Esophagus mucosa (tissue), 1 donor: ENCODE measurements around the gene CDC5L. TPM values are rescaled to one million over a fixed set of nuclear protein-coding genes. Genes with fewer than 3 reads are reported as not detected.

Experiments used
- ATAC-seq: fragments of 200-7000 bp; cut with Tn5 transposase; one replicate; pipeline ENCODE4 v1.9.1; 2020
- total RNA-seq: library from RNA; stranded (reverse); gene quantifications from one replicate; pipeline ENCODE4 v1.2.4, GENCODE V29; 2023
- donor health status: DM: yes; HTN: yes; CAD: no.

Gene CDC5L
- total RNA-seq, 1 donor from 2014 or later = 9.9 TPM

DNA sequence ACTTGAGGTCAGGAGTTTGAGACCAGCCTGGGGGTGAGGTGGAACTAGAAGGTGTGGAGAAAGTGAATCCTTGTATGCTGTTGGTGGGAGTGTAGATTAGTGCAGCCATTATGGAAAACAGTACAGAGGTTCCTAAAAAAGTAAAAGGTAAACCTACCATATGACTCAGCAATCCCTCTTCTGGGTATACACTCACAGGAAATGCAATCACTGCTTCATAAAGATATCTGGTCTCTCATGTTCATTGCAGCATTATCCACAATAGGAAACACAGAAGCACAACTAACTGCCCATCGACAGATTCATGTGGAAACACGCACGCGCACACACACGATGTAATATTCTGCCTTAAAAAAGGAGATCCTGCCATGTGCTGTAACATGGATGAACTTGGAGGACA is 66.7 kb downstream of the CDC5L start:
- no peak for ATAC-seq

DNA sequence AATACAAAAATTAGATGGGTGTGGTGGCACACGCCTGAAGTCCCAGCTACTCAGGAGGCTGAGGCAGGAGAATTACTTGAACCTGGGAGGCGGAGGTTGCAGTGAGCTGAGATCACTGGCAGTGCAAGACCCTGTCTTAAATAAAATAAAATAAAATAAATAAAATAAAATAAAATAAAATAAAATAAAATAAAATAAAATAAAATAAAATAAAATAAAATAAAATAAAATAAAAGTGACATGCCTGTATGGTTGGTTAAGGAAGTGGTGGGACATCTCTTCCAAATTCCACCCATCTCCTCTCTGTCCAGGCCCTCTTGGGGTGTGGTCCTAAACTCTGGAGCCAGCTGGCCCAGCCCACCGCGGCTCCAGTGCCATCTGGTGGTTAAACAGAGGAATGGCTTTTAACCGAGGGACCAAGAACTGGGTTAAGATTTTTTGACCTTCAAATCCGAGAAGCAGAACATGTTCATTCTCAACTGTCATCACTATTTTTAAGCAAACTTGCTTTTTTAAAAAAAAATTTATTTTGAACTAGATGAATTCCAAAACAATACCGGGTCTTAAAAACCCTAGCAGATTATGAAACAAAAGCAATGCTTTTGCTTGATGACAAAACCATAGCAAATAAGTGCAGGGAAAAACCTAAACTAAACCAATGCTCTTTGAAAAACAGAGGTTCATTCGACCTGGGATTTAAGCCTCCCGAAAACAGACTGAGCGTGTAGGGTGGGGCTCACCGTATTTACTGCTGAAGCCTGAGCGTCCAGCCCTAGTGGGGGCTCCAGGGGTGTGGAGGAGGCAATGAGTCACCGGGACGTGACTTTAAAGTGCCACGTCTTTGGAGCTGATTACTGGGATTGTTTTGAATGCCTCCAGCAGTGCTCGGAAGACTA is 68.8 kb downstream of the CDC5L start:
- peak; percentile 70 for ATAC-seq

DNA sequence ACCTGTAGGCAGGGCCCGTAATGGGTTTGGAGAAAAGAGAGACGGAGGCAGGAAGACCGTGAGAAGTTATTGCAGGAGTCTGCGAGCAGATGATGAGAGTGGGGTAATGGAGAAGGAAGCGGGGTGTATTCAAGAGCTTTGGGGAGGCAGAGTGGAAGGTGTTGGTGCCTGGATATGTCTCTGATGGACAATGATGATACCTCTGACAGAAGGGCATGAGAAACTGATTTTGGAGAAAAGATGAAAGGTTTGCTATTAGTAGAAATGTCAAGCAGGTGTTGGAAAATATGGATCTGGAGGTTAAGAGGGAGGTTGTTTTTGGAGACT is 69.4 kb downstream of the CDC5L start:
- no peak for ATAC-seq

DNA sequence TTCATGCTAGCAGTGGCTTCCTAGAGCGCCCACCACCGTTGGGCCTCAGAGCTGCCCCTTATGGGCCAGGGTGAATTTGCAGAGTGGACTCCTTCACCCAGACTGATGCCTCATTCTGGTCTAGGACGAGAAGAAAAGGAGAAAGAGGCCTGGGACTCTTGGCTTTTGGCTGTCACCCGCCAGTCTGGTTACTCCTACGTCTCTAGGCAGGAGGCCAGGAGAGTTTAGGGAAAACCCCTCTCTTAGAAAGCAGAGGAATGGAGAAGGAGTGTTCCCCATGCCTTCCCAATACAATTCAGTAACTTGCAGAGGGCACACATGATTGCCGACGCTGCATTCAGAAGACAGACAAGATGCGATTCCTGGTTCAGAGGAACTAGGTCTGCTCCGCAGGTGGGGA is 70.1 kb downstream of the CDC5L start:
- peak; percentile 39 for ATAC-seq

DNA sequence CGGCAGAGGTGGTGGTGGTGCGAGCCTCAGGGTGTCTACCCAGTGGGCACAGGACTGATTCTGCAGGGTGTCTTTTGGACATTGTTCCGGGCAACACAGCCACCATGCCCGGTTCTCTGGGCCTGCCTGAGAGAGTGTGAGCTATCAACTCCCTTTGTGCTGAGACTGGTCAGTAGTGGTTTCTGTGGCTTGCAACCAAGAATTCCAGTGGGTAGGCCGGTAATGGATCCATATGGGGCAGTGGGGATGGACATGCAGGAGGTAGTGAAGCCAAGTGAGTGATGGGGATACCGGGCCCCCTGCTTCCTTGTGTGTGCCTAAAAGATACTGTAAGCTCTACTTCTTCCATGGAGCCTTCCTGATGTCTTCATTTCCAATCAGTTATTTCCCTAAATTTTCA is 71.0 kb downstream of the CDC5L start:
- ATAC-seq = no peak

DNA sequence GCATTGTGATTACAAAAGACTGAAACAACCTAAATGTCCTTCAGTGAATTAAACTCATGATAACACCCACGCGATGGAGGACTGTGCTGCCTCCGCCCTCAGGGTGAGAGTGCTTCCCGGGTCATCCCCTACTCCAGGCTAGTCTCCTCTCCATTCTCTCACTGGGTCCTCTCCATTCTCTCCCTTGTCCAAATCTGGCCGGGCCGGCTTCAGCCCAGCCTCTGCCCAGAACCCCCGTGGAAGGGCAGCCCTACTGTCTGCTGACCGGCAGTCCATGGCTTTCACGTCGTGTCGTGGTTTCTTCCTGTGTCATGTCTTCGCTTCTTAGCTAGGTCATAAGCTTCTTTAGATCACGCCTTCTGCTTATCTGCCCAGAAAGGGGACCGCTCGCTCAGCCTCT is 74.8 kb downstream of the CDC5L start:
- ATAC-seq = no peak

DNA sequence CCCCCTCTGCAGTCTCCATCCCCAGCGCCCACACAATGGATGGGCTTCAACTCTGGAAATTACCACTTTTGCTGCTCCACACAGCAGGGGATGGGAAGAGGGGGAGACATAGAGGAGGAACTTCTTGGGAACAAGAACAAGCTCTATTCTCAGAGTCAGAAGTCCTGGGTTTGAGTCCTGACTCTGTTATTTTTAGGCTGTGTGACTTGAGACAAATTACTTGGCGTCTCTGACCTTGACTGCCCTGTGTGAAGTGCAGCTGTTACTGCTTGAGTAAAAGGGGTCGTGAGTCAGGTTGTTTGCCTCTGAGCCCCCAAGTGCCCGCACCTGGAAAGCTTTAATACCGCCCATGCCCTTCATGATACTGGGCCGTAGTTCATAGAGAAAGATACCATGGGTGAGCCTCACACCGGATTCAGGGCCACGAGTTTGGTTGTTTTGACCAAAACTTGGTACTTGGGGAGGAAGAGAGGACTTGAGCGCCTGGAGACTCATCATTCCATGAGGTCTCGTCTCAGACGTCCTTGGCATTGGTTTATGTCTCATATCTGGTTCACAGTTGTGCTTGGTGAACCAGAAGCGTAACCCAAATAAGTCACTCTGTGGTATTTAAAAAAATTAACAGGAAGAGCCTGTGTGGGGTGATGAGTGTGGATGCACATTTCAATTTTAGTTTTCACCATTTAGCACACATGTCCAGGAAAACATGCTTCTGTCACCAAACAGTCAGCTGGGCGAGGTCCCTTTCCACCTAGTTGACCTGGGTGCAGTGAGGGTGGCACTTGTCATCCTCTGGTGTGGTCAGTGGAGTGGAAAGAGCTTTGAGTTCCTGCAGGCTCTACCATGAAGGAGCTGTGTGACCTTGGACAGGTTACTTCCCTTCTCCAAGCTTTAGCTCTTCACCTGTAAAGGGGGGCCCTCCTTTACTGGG is 75.6 kb downstream of the CDC5L start:
- peak; percentile 22 for ATAC-seq

DNA sequence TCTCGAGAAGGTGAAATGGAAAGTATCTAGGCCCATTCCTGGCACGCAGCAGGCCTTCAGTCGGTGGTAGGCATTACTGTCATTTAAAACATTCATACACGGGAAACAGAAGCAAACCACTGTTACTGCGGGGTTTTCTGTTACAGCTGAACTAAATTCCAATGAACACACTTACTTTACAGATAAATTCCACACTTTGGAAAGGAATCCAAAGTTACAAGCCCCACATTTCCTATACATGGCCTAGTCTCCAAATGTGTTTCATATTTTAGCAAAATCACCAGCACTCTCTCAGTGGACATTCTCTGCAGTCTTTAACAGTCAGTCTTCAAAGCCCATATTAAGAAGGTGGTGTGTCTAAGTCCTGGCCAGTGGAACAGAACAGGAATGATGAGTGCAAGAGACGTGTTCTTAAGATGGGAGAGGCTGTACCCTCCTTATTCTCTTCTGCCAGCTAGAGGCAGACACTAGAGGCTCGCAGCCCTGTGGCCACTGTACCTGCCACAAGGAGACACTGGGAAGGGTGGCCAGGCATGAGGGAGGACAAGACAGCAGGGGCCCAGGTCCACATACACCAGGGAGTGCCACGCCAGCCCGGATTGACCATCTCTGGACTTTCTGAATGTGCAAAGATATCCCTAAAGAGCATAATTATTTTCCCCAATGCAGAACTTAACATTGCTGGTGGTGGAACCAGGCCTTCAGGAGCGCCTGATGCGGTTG is 76.4 kb downstream of the CDC5L start:
- ATAC-seq = no peak

DNA sequence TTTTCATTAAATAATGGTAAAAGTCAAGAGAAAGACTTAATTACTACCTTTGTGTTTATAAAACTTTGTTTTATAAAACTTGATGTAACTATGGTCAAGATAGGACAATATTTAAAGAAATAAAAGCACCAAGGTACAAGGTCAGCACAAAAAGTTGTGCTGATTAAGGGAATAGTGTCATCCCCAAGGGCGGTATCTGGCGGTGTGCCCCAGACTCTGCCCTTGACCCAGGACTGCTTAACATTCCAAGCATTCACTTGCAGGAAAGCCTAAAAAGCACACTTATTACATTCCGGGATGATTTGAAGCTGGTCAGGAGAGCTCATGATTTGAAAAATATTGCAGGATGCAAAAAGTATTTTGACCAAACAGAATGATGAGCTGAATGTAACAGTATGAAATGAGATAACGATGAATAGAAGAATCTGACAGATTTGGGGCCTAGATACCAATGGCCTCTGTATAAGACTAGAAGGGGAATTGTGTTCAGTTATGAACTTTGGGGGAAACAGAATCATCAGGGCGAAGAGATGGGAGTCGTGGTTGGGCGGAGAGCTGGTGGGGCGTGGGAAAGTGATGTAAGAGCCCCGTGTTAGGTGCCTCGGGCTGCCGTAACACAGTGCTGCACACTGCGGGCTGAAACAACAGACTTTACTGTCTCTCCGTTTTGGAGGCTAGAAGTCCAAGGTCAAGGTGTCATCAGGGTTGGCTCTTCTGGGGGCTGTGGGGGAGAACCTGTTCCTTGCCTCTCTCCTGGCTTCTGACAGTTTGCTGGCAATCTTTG is 77.2 kb downstream of the CDC5L start:
- ATAC-seq = no peak

DNA sequence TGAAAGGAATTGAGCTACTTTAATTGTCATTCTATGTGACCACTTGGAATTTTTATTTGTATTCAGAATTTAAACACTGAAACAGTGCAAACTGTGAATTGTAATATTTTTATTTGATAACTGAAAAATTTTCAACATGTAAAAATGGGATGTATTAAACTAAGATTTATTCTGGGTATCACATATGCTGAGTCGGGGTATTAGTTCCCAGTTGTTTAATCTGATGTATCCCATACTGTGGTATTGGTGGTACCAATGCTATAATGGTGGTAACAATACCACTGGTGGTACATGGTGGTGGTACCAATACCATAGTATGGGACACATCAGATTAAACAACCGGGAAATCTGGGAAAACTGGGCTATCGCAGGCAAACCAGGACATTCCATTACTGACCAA is 79.4 kb downstream of the CDC5L start:
- ATAC-seq = no peak

DNA sequence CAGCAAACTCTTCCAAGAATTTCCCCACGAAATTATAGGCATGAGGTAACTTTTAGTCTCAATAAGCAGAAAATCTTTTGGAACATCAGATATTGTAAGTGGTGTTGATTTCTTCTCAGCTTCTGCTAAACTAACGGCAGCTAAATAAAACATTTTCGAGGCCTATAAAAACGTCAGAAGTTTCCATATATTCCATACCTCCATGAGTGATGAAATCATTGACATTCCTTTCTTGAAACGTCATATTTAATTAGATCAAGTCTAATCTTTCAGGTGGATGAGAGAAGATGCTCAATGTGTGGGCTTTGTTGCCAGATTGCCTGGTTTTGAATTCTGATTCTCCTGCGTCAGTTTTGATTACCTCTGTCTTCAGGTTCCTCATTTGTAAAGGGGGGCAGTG is 81.3 kb downstream of the CDC5L start:
- ATAC-seq = no peak

DNA sequence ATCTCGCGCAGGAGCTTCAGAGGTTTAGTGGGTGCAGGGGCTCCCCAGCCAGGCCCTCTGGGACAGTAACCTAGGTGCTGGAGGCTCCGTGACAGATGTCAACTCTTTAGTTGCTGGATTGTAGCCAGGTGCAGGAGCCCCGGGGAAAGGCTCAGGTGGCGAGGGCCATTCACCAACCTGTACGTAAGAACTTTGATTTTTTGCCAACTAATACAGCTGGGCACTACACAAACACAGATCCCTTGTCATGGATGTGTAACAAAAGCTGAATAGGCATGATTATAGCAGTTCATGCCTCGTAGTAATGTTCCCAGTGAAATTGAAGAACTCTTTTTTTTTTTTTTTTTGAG is 82.6 kb downstream of the CDC5L start:
- ATAC-seq = no peak

DNA sequence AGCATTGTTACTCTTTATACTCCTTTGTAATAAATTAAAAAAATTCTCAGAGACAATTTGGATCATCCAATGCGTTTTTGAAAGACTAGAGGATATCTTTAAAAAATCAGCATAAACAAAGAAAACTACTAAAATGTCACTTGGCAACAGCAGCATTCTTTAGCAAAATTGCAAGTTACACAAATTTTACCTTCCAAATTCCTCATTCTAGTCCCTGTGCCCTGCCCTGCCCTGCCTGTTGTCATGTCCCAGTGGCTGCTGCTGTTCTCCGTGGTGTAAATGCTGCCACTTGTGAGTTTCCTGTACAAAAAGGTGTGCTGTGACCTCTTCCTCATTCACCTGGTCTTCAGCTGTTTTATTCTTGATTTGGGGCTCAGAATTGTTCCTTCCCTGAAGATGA is 83.2 kb downstream of the CDC5L start:
- ATAC-seq = no peak

DNA sequence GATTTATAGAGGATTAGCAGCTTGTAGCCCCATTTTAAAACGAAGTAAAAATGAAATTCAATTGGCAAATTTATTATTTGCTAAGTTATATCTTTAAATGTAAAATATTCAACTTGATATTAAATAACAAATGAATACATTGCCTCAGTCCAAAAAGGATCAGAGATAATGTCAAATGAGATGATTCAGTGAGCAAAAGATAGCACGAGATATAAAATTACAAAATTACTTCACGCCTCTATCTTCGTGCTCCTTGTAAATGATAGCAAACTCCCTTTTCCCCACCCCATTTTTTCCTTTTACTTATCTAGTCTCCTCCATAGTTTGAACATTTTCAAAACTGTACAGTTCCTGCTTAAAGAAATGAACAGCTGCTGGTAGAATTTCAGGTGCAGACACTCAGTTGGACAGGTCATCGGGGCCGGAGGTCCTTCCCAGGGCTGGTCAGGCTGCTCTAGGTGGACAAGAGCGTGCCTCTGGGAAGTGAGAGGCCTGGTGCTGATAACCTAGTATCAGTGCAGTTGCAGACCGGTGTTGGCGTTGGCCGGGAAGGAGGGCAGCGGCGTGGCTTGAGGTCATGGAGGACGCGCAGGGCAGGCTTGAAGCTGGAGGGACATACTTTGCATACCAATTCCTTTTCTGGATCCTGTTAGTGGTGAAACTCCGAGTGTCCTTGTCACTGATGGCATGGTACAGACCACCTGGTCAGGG is 83.9 kb downstream of the CDC5L start:
- ATAC-seq = no peak

DNA sequence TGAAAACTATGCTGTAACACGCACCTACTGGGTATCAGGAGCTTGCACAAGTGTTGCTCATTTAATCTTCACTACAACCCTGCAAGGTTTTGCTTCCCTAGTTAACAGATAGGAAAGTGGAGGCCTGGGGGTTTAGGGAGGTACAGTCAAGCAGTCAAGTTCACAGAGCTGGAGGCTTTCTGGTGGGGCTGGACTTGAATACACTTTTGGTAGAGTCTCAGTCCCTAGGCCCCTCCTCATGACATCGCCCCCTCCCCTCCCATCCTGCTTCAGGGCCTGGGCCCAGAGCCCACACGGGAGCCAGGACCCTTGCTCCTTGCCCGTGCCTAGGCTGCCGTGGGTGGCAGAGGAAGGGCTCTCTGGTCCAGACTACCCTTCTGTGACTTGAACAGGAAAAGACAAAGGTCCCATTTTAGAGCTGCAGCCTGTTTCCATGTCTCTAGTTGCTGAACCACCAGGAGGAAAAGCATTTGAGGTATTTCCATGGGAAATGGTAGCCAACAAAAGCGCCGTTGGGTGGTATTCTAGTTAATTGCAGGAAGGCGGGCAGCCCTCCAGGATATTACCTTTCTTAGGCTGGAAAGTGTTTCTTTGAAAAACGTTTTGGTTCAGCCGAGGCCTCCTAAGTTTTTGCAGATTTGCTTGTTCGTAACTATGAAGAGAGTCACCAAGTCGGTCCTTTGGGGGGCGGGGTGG is 84.9 kb downstream of the CDC5L start:
- ATAC-seq = no peak

DNA sequence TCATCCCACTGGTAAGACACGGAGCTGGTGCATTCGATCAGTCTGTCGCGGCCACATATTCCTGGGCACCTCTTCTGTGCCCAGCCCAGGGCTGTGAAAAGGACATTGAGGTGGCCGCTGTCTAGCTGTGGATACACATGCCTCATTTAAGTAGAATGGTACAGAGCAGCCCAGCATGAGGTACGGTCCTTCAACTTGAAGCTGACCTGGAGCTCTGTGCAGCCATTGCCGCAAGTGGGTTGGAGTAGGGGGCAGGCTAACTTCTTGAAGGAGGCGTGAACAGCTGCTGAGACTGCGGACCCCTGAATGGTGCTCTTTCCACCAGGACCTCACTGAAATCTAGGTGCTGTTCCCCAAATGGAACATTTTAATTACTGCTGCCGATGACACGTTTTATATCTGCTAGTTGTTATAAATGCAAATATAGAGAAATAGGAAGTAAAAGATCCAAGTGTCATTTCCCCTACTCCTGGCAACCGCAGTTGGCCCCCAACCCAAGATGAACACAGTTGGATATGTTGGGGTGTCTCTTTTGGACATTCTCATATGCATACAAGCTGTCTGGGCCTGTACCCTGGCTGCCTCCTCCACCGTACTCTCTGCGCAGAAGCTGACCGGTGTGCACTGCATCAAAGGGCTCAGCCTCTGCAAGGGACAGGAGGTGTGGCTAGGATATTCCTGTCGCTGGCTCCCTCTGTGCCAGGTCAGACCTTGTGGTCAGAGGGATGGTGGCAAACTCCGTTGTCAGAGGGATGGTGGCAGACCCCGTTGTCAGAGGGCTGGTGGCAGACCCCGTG is 86.1 kb downstream of the CDC5L start:
- no peak for ATAC-seq

DNA sequence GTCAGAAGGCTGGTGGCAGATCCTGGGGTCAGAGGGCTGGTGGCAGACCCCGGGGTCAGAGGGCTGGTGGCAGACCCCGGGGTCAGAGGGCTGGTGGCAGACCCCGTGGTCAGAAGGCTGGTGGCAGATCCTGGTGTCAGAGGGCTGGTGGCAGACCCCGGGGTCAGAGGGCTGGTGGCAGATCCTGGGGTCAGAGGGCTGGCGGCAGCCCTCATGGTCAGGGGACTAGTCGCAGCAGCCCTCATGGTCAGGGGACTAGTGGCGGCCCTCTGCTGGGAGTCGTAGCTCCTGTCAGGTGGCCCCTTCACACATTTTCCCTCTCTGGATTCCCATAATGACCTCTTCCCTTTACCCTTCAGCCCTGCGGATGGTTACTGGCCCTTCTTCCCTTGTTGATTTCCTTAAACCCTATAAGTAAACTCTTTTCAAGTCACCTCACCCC is 86.7 kb downstream of the CDC5L start:
- no peak for ATAC-seq

DNA sequence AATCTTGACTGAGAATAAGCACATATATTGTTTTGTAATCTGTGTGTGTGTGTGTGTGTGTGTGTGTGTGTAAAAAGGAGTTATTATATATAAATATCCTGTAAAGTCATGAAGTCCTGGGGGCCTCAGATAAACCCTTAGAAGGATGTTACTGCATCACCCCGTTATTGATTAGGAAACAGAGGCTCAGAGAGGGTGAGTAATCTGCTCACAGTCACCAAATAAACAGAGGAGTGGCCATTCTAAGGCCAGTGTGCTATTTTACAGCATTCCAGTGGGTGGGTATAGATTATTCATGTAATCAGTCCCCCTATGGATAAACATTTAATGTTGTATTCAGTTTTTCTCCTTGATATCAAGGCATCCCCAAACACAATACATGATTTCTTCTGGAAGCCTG is 87.1 kb downstream of the CDC5L start:
- no peak for ATAC-seq

DNA sequence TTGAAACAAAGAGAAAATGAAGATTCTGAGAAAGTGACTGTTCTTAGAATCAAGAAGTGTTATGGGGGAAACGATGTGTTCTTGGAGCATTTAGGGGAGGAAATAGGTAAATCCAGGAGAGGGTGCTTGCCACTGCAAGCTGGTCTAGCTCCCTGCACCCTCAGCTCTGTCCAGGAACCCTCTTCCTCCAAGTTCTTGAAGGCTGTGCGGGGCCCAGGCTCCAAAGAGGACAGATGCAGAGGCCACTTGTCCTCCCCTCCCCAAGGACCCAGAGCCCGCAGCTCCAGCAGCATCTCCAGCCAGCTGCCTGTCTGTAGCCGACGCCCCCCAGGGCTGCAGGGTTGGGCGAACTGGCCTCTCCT is 87.9 kb downstream of the CDC5L start:
- no peak for ATAC-seq

DNA sequence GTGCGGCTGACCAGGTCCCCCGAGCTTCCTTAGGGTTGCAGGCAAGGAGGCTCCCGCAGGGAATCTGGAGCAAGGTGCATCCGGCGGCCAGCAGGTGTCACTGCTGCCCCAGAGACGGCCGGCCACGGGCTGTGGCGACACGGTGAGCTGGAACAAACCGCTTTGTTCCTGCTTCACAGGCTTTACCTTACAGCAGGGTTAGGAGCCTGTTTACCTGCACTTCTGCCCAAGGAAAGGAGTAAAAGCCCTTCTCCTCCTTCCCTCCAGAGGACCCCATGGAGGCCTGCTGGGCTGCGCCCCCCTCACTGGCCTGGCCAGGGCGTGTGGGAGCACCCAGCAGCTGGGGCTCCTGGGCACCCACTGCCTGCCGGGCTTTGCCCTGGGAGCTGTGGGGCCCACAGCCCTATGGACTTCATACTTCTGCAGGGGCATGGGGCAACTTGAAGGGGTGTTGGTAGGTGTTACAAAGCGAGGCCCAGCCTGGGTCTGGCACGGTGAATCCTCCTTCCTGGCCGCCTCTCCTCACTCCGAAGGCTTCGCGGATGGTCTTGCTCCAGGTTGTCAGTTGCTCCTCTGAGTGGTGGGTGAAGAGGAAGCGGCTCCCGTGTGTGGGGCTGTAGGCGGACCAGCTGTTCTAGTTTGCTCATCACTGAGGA is 88.4 kb downstream of the CDC5L start:
- peak; percentile 94 for ATAC-seq
